ENCODE measurements around the gene VTI1A.
A peak's percentile ranks its signal among the peaks of the same experiment; 100 is the strongest.

The VTI1A gene

GRCh38 chr10:112791447-112791846, 344.4 kb downstream of the VTI1A start:
- Histone ChIP-seq H3K4me1 (ENCODE audit: control insufficient read depth, insufficient read depth, low read length) (peaks cover 33% of the 10 kb centered on the region), H3K27me3 (replicated peaks; ENCODE audit: control insufficient read depth, insufficient read depth, low read length) (no peaks in the 10 kb centered on the region), H3K9ac (ENCODE audit: low read length) (no peak overlapping the region), H3K9me3 (ENCODE audit: control insufficient read depth, low read length) (peaks cover 12% of the 10 kb centered on the region), H3K36me3 (ENCODE audit: control insufficient read depth, insufficient read depth, low read length, severe bottlenecking) (no peaks in the 10 kb centered on the region), H3K4me3 (ENCODE audit: low read length) (no peak overlapping the region)
- no peak for DNase-seq (ENCODE audit: low read depth)

- Histone ChIP-seq H3K36me3 (ENCODE audit: control insufficient read depth, insufficient read depth, low read length, severe bottlenecking) (no peaks in the 10 kb centered on the region), H3K4me1 (ENCODE audit: control insufficient read depth, insufficient read depth, low read length) (peaks cover 33% of the 10 kb centered on the region), H3K4me3 (ENCODE audit: low read length) (peak overlapping the region; percentile 72), H3K9me3 (ENCODE audit: control insufficient read depth, low read length) (peaks cover 12% of the 10 kb centered on the region), H3K9ac (ENCODE audit: low read length) (peak overlapping the region; percentile 83), H3K27me3 (replicated peaks; ENCODE audit: control insufficient read depth, insufficient read depth, low read length) (no peaks in the 10 kb centered on the region)
- peak; percentile 81 for DNase-seq (ENCODE audit: low read depth)
Measured at GRCh38 chr10:112792487-112793201, 345.6 kb downstream of the VTI1A start.

- no peaks in the 10 kb centered on the region for H3K27me3 ChIP-seq (replicated peaks; ENCODE audit: control insufficient read depth, insufficient read depth, low read length)
- no peaks in the 10 kb centered on the region for H3K36me3 ChIP-seq (ENCODE audit: control insufficient read depth, insufficient read depth, low read length, severe bottlenecking)
- peak overlapping the region; percentile 83 for H3K9ac ChIP-seq (ENCODE audit: low read length)
- peak overlapping the region; percentile 72 for H3K4me3 ChIP-seq (ENCODE audit: low read length)
- peaks cover 12% of the 10 kb centered on the region for H3K9me3 ChIP-seq (ENCODE audit: control insufficient read depth, low read length)
- H3K4me1 ChIP-seq (ENCODE audit: control insufficient read depth, insufficient read depth, low read length), result peaks cover 33% of the 10 kb centered on the region
- peak; percentile 50 for DNase-seq (ENCODE audit: low read depth)
Measured at GRCh38 chr10:112793202-112793921, 346.3 kb downstream of the VTI1A start.

- Histone ChIP-seq H3K4me3 (ENCODE audit: low read length) (no peak overlapping the region), H3K9me3 (ENCODE audit: control insufficient read depth, low read length) (peaks cover 7% of the 10 kb centered on the region), H3K9ac (ENCODE audit: low read length) (no peak overlapping the region), H3K27me3 (replicated peaks; ENCODE audit: control insufficient read depth, insufficient read depth, low read length) (no peaks in the 10 kb centered on the region), H3K36me3 (ENCODE audit: control insufficient read depth, insufficient read depth, low read length, severe bottlenecking) (no peaks in the 10 kb centered on the region), H3K4me1 (ENCODE audit: control insufficient read depth, insufficient read depth, low read length) (peaks cover 33% of the 10 kb centered on the region)
- no peak for DNase-seq (ENCODE audit: low read depth)
Measured at GRCh38 chr10:112794201-112794600, 347.2 kb downstream of the VTI1A start.

GRCh38 chr10:112795067-112795466, 348.1 kb downstream of the VTI1A start:
- no peaks in the 10 kb centered on the region for H3K27me3 ChIP-seq (replicated peaks; ENCODE audit: control insufficient read depth, insufficient read depth, low read length)
- DNase-seq (ENCODE audit: low read depth), result no peak
- no peaks in the 10 kb centered on the region for H3K36me3 ChIP-seq (ENCODE audit: control insufficient read depth, insufficient read depth, low read length, severe bottlenecking)
- H3K4me1 ChIP-seq (ENCODE audit: control insufficient read depth, insufficient read depth, low read length), result peaks cover 31% of the 10 kb centered on the region
- H3K4me3 ChIP-seq (ENCODE audit: low read length), result no peak overlapping the region
- H3K9ac ChIP-seq (ENCODE audit: low read length), result no peak overlapping the region
- H3K9me3 ChIP-seq (ENCODE audit: control insufficient read depth, low read length), result no peaks in the 10 kb centered on the region

- no peaks in the 10 kb centered on the region for H3K9me3 ChIP-seq (ENCODE audit: control insufficient read depth, low read length)
- no peaks in the 10 kb centered on the region for H3K27me3 ChIP-seq (replicated peaks; ENCODE audit: control insufficient read depth, insufficient read depth, low read length)
- no peak overlapping the region for H3K4me3 ChIP-seq (ENCODE audit: low read length)
- H3K9ac ChIP-seq (ENCODE audit: low read length), result no peak overlapping the region
- DNase-seq (ENCODE audit: low read depth), result no peak
- H3K36me3 ChIP-seq (ENCODE audit: control insufficient read depth, insufficient read depth, low read length, severe bottlenecking), result no peaks in the 10 kb centered on the region
- H3K4me1 ChIP-seq (ENCODE audit: control insufficient read depth, insufficient read depth, low read length), result peaks cover 24% of the 10 kb centered on the region
Measured at GRCh38 chr10:112797197-112797596, 350.2 kb downstream of the VTI1A start.

- Histone ChIP-seq H3K36me3 (ENCODE audit: control insufficient read depth, insufficient read depth, low read length, severe bottlenecking) (no peaks in the 10 kb centered on the region), H3K4me3 (ENCODE audit: low read length) (no peak overlapping the region), H3K9me3 (ENCODE audit: control insufficient read depth, low read length) (no peaks in the 10 kb centered on the region), H3K9ac (ENCODE audit: low read length) (no peak overlapping the region), H3K27me3 (replicated peaks; ENCODE audit: control insufficient read depth, insufficient read depth, low read length) (no peaks in the 10 kb centered on the region), H3K4me1 (ENCODE audit: control insufficient read depth, insufficient read depth, low read length) (peaks cover 21% of the 10 kb centered on the region)
- no peak for DNase-seq (ENCODE audit: low read depth)
Measured at GRCh38 chr10:112797855-112798254, 350.8 kb downstream of the VTI1A start.

- Histone ChIP-seq H3K4me1 (ENCODE audit: control insufficient read depth, insufficient read depth, low read length) (peaks cover 10% of the 10 kb centered on the region), H3K27me3 (replicated peaks; ENCODE audit: control insufficient read depth, insufficient read depth, low read length) (no peaks in the 10 kb centered on the region), H3K9ac (ENCODE audit: low read length) (no peak overlapping the region), H3K36me3 (ENCODE audit: control insufficient read depth, insufficient read depth, low read length, severe bottlenecking) (no peaks in the 10 kb centered on the region), H3K4me3 (ENCODE audit: low read length) (no peak overlapping the region), H3K9me3 (ENCODE audit: control insufficient read depth, low read length) (no peaks in the 10 kb centered on the region)
- no peak for DNase-seq (ENCODE audit: low read depth)
Measured at GRCh38 chr10:112799038-112799437, 352.0 kb downstream of the VTI1A start.

GRCh38 chr10:112799726-112800510, 352.9 kb downstream of the VTI1A start:
- no peaks in the 10 kb centered on the region for H3K9me3 ChIP-seq (ENCODE audit: control insufficient read depth, low read length)
- no peaks in the 10 kb centered on the region for H3K27me3 ChIP-seq (replicated peaks; ENCODE audit: control insufficient read depth, insufficient read depth, low read length)
- no peak overlapping the region for H3K4me3 ChIP-seq (ENCODE audit: low read length)
- H3K36me3 ChIP-seq (ENCODE audit: control insufficient read depth, insufficient read depth, low read length, severe bottlenecking), result no peaks in the 10 kb centered on the region
- no peak for DNase-seq (ENCODE audit: low read depth)
- peaks cover 10% of the 10 kb centered on the region for H3K4me1 ChIP-seq (ENCODE audit: control insufficient read depth, insufficient read depth, low read length)
- H3K9ac ChIP-seq (ENCODE audit: low read length), result no peak overlapping the region

GRCh38 chr10:112801004-112801403, 354.0 kb downstream of the VTI1A start:
- Histone ChIP-seq H3K9ac (ENCODE audit: low read length) (no peak overlapping the region), H3K4me1 (ENCODE audit: control insufficient read depth, insufficient read depth, low read length) (peaks cover 10% of the 10 kb centered on the region), H3K27me3 (replicated peaks; ENCODE audit: control insufficient read depth, insufficient read depth, low read length) (no peaks in the 10 kb centered on the region), H3K36me3 (ENCODE audit: control insufficient read depth, insufficient read depth, low read length, severe bottlenecking) (no peaks in the 10 kb centered on the region), H3K4me3 (ENCODE audit: low read length) (no peak overlapping the region), H3K9me3 (ENCODE audit: control insufficient read depth, low read length) (no peaks in the 10 kb centered on the region)
- no peak for DNase-seq (ENCODE audit: low read depth)

GRCh38 chr10:112801748-112802147, 354.7 kb downstream of the VTI1A start:
- no peak overlapping the region for H3K9ac ChIP-seq (ENCODE audit: low read length)
- H3K36me3 ChIP-seq (ENCODE audit: control insufficient read depth, insufficient read depth, low read length, severe bottlenecking), result no peaks in the 10 kb centered on the region
- H3K4me1 ChIP-seq (ENCODE audit: control insufficient read depth, insufficient read depth, low read length), result peaks cover 10% of the 10 kb centered on the region
- no peak for DNase-seq (ENCODE audit: low read depth)
- no peaks in the 10 kb centered on the region for H3K9me3 ChIP-seq (ENCODE audit: control insufficient read depth, low read length)
- H3K27me3 ChIP-seq (replicated peaks; ENCODE audit: control insufficient read depth, insufficient read depth, low read length), result no peaks in the 10 kb centered on the region
- no peak overlapping the region for H3K4me3 ChIP-seq (ENCODE audit: low read length)

All from adipocyte (in vitro differentiated cells).